GM19193 (cell line): ENCODE data around the gene ACVR2B.

Experiments
- POLR2A ChIP-seq: IDR thresholded peaks from 4 replicates; pipeline ENCODE4 v1.6.1; 2011; ENCODE audit not compliant: insufficient read depth, insufficient read length; ENCODE audit errors: extremely low read depth

The ACVR2B gene

DNA sequence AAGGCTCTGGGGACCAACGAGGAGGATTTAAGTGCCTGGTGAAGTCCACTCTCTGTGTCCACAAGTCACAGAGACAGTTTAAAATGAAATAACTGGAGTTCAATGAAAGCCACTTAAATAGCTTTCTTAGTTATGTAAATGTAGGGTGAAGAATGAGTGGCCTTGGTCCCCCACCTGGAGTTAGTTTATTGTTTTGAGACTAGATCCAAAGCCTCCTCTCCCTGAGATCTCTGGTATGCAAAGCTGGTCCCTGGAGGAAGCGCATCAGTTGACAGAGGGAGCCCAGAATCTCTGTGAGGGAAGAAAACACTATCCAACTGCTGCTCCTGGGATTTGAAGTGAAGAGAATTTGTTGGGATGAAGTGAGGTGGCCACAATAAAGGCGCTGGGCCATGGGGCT lies 83.0 kb downstream of the ACVR2B start:
- no peak for TF ChIP-seq POLR2A

DNA sequence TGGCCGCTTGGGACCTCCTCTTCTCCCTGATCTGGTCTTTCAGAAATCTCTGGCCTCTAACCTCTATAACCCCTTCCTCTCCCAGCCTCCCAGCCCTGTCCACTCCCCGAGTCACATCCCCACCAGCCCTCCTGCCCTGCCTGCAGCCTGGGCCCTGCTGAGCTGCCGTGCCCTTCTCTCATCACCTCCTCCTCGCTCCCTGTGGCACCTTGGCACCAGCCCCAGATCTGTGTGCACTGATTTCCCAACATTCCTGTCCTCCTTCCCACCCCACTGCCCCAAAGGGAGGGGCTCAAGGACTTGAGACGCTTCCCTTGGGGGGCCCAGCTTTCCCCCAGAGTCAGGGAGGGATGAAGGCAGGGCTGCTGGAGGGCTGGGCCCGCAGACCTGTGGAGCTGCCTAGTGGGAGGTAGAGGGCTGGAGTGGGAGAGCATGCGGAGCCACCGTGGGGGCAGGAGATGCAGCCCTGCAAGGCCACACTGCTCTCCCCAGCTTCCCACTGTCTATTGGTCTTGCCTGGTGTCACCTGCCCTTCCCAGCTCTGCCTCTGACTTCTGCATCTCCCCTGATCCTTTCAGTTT lies 85.2 kb downstream of the ACVR2B start:
- no peak for TF ChIP-seq POLR2A

DNA sequence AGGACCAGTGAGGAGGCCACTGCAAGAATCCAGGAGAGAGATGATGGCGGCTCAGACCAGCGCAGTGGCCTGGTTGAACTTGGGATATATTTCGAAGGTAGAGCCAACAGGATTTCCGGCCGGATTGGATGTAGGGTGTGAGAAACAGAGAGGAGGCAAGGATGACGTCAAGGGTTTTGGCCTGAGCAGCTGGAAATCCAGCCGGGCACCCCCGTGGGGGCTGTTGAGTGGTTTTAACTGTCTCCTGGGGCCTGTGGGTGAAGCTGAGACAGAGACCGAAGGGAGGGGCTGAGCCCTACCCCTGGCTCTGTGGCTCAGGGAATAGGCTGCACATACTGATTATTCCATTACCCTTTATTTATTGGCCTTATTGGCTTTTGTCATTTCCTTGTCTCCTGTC lies 88.1 kb downstream of the ACVR2B start:
- no peak for TF ChIP-seq POLR2A
